IPS-18c (cell line): ENCODE data around the gene CALML4.
"Not testable (repeated sequence)": the region's sequence is repeated elsewhere in the genome, so short reads cannot be mapped to it uniquely, and the experiment has no call there.

Experiments
- H3K4me3 ChIP-seq: 2 replicates; pipeline ENCODE4 v1.7.0; 2013; ENCODE audit warnings: low read depth, mild to moderate bottlenecking, low read length, moderate library complexity; ENCODE audit not compliant: insufficient read depth
- H3K9me3 ChIP-seq: one replicate; pipeline ENCODE4 v1.6.1; 2013; ENCODE audit warnings: mild to moderate bottlenecking, low read length, moderate library complexity; ENCODE audit not compliant: control insufficient read depth, insufficient read depth

Gene CALML4, protein sequence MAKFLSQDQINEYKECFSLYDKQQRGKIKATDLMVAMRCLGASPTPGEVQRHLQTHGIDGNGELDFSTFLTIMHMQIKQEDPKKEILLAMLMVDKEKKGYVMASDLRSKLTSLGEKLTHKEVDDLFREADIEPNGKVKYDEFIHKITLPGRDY

DNA sequence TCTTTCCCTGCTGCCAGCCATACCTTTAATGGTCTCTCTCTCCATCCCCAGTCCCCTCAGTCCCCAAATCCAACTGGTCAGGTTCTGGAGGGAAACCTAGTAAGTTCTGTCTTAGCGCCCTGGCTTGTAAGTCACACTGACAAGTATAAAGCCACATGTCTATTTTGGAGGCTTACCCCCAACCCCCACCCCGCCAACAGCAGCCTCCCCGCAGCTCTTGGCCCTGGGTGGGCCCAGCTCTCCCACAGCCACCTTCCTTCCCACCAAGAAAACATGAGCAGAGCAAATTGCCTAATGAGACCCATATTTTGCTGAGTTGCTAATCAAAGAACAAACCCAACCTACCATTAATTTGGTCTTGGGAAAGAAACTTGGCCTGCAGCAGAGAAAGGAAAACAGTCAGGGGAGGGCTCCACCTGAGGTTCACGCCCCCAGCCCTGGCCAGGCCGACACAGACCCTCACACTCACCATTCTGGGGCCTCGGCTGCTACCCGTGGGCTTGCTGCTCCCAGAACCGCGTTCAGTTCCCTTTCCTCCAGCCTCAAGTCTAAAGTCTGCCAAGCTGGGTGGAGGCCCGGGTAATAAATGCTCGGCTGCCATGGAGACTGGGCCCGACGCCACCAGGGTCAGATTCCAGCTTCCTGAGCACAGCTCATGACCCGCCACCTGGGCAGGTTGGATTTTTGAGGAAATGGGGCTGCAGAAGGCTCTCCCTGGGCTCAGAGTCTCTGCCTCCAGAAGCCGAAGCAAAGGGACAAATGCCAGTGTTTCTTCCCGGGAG, at the start of gene CALML4:
Gene CALML4, minus strand, starts transcription at position 557 of the 782 bp plus-strand sequence. Its CDS starts 85 bp downstream, at position 472.
- no peaks in the 10 kb centered on the region for H3K9me3 ChIP-seq
- H3K4me3 ChIP-seq, result peak within 1 kb of the TSS; percentile 15; the same call in 1 of the 2 replicates

DNA sequence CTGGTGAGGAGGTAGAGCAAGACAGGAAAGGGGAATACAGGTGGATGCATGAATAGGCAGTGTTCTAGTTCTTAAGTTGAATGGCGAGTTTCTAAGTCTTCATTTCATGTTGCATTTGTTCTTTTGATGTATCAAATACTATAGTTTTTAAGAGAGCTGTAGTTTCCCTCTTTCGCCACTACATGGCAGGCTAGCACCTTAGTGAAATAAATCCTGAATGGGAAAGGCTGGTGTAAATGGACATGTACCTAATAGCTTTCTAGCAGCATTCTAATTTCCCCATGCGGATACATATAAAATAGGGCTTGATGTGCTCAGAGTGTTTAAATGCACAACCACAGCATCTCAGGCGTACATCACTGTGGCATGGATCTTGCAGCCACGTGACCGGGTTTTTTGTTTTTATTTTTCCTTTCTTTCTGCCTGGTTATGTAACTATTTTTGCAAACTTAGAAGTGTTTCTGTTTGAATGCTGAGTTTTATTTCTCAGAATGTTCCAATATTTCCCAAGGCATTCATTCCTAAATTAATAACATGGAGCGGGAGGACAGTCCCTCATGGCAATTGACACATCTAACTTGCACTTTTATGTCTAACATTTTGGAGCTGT, 47.9 kb upstream of the CALML4 start:
- H3K9me3 ChIP-seq, result peaks cover 2% of the 10 kb centered on the region
- H3K4me3 ChIP-seq, result no peak overlapping the region

GRCh38 chr15:68249058-68249713, 44.1 kb upstream of the CALML4 start:
- no peak overlapping the region for H3K4me3 ChIP-seq
- H3K9me3 ChIP-seq, result peaks cover 2% of the 10 kb centered on the region

- H3K4me3 ChIP-seq, result no peak overlapping the region
- H3K9me3 ChIP-seq, result peaks cover 4% of the 10 kb centered on the region
These were observed 39.1 kb upstream of the CALML4 start for GRCh38 chr15:68244235-68244634.

DNA sequence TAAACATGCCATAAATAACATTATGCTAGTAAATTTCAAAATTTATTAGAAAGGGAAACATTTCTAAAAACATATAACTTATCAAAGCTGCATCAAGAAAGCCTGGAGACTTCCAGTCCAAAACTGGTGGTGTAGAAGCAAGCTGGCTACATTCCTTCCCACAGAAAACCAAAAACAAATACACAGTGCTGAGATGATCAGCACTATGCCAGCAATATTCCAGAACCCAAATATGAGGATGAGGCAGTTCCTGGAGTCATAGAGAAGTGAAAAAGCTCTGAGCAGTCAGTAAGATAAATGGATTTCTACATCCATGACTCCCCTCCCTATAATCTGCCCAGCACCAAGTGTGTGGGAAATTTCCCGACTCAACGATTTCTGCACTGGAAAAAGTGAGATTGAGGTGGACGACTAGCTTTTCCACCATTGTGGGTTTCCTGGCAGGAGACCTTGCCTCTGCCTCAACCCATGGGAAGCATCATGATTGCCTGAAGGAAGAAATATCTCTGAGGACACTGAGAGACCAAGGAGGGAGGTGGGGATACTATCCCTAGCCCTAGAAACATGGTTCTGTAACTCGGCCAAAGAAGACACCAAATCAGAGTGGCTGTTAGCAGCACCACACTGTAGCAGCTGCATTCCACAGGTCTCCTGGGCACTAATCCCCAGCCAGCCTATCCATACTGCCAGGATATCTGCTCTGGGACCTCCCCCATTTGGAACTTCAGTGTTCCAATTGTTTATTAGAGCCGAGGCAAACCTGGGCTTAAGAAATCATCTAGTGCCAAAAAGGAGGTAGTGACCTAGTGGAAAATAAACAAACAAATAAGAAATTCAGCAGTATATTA, 36.2 kb upstream of the CALML4 start:
- peaks cover 2% of the 10 kb centered on the region for H3K9me3 ChIP-seq
- H3K4me3 ChIP-seq, result no peak overlapping the region

DNA sequence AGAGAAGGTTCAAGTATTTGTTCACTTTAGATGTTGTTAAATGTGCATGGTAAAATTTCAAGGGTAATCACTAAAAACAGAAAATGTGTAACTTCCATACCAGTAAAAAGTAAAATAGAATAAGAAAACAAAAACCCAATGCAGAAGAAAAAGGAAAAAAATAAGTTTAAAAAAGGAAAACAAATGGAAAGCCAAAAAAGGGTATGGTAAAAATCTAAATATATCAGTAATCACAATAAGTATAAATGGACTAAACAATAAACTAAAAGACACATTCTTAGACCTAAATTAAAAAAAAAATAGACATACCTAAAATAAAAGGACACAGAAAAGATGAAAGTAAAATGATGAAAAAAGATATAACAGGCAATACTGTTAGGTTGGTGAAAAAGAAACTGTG, 33.9 kb upstream of the CALML4 start:
- H3K9me3 ChIP-seq, result peaks cover 2% of the 10 kb centered on the region
- no peak overlapping the region for H3K4me3 ChIP-seq

DNA sequence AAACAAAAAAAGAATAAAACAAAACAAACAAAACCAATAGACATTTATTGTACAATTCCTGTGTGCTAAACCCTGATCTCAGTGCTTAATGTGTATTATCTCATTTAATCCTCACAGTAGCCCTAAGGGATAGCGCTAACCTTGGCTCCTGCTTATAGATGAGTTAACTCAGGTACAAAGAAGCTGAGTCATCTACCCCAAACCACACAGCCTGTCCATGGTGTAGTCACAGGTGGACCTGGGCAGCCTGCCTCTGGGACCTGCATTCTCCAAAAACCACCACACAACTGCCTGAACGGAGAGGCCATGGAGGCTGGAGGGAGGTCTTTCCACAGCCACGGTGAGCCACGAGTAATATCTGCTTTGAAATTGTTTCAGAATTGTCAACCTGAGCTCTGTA, 29.9 kb upstream of the CALML4 start:
- no peaks in the 10 kb centered on the region for H3K9me3 ChIP-seq
- H3K4me3 ChIP-seq, result no peak overlapping the region

DNA sequence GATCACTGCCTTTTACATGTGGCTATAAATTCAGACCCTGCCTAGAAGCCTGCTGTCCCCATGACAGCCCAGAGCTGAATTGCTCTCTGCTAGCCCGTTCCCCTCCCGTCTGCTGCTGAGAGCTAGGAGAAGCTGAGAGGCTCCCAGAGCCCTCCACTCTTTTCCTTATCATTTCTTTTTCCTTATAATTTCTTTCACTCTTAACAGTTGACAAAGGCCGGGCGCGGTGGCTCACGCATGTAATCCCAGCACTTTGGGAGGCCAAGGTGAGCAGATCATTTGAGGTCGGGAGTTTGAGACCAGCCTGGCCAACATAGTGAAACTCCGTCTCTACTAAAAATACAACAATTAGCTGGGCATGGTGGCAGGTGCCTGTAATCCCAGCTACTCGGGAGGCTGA, 29.4 kb upstream of the CALML4 start:
- not testable (repeated sequence) for H3K9me3 ChIP-seq, H3K4me3 ChIP-seq

- Histone ChIP-seq H3K9me3 (no peaks in the 10 kb centered on the region), H3K4me3 (no peak overlapping the region)
These were observed 28.9 kb upstream of the CALML4 start for GRCh38 chr15:68234060-68234459.

- Histone ChIP-seq H3K9me3 (no peaks in the 10 kb centered on the region), H3K4me3 (no peak overlapping the region)
These were observed 27.8 kb upstream of the CALML4 start for GRCh38 chr15:68232937-68233336.

- Histone ChIP-seq H3K4me3 (no peak overlapping the region), H3K9me3 (no peaks in the 10 kb centered on the region)
These were observed 27.3 kb upstream of the CALML4 start for GRCh38 chr15:68232449-68232848.

DNA sequence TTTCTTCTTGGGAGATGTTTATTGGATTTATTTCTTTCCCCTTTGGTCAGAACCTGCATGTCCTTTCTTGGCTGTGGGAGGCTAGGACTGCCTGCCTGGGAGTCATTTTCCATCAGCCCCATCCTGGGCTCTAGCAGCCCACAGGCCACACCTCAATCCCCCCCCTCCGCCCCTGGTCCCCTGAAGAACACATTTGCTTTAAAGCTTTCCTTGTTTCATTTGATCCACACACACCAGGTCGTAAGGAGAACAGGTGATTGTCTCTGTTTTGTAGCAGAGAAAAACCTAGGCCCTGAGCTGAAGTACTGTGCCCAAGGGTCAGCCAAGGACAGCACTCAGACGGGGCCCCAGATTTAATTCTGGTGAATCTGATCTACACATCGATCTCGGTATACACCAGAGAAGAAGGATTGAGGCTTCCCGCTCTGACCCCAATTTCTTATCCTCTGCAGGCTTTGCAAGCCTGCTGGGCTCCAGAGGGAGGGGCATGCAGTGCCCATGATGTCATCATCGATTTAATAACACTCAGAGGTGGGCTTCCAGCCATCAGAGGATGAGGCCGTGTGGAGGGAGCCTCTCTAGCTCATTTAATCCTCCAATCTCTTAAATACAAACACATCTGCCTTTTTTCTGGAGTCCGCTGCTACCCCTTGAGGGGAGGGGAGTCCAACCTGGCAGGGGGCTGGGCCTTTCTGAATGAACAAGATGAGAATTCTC, 26.1 kb upstream of the CALML4 start:
- no peaks in the 10 kb centered on the region for H3K9me3 ChIP-seq
- no peak overlapping the region for H3K4me3 ChIP-seq

- H3K9me3 ChIP-seq, result no peaks in the 10 kb centered on the region
- H3K4me3 ChIP-seq, result peak overlapping the region; percentile 93
These were observed 25.3 kb upstream of the CALML4 start for GRCh38 chr15:68230157-68231100.

- H3K4me3 ChIP-seq, result peak within 1 kb of the TSS; percentile 93
- no peaks in the 10 kb centered on the region for H3K9me3 ChIP-seq
These were observed 24.4 kb upstream of the CALML4 start, which contains the start of gene CLN6 for GRCh38 chr15:68229386-68230156. Gene CLN6, minus strand, starts transcription at chr15:68229728. Its CDS starts 144 bp downstream, at chr15:68229584.

- peak overlapping the region; percentile 93 for H3K4me3 ChIP-seq
- H3K9me3 ChIP-seq, result no peaks in the 10 kb centered on the region
These were observed 23.8 kb upstream of the CALML4 start for GRCh38 chr15:68228971-68229385.
